ENCODE data around the gene NFRKB. TPM values are rescaled to one million over a fixed set of nuclear protein-coding genes. Genes with fewer than 3 reads are reported as not detected.

NFRKB gene
- total RNA-seq, 2 donors from 2014 or later, result 18.5 to 19.2 TPM

DNA sequence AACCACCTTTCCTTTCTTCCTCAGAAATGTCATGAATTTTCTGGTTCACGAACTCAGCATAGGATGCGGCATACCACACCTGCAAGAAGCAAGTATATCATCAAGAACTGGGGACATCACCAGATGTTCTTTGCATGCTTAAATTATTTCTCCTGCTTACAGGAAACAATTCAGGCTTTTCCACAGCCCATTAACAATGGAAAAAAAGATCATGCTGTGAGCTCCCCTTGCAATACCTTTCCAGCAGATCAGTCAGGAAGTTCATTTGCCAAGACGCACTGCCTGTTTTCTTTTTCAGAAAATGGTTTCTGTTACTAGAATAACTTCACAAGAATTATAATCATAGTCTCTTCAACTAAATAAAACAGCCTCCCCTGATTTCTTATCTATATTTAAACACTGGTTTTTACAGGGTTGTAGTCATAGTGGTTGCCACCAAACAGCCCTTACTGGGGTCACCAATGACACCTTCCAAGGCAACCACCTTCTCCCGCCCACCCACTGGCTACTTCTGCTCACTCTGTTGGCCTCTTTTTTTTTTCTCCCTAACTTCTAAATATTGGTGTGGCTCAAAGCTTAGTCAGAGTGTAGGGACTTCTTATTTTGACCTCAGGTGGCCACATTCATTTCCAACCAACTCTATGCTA is 42.3 kb upstream of the NFRKB start:
- Histone ChIP-seq H3K4me1 (no peaks in the 10 kb centered on the region), H3K27me3 (no peaks in the 10 kb centered on the region), H3K27ac (no peak overlapping the region), H3K36me3 (no peaks in the 10 kb centered on the region), H3K9me3 (no peaks in the 10 kb centered on the region), H3K4me3 (no peak overlapping the region), H3K9ac (ENCODE audit: low read depth in 2 of 2, low read length in 2 of 2) (no peak overlapping the region)
- intact Hi-C loops (cut with DNase I), result no loop called here
- no peak for DNase-seq
- TF ChIP-seq, protein P1, sequence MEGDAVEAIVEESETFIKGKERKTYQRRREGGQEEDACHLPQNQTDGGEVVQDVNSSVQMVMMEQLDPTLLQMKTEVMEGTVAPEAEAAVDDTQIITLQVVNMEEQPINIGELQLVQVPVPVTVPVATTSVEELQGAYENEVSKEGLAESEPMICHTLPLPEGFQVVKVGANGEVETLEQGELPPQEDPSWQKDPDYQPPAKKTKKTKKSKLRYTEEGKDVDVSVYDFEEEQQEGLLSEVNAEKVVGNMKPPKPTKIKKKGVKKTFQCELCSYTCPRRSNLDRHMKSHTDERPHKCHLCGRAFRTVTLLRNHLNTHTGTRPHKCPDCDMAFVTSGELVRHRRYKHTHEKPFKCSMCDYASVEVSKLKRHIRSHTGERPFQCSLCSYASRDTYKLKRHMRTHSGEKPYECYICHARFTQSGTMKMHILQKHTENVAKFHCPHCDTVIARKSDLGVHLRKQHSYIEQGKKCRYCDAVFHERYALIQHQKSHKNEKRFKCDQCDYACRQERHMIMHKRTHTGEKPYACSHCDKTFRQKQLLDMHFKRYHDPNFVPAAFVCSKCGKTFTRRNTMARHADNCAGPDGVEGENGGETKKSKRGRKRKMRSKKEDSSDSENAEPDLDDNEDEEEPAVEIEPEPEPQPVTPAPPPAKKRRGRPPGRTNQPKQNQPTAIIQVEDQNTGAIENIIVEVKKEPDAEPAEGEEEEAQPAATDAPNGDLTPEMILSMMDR (IDR thresholded peaks at IDR 0.05), result no peak

DNA sequence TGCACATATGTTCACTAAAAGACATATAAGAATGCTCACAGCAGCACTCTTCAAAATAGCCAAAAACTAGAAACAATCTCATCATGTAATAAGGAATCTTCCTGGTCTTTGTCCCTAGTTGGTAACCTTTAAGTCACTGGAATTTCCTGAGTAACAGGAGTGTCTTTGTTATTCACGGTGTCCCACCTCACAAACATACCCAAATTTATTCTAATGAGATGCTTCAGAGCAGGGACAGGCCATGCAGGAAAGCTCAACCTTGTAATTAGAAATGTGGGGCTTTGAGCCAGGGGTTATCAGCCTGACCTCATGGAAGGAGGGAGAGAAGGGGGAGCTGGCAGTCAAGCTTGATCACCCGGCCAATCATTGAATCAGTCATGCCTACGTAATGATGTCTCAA is 40.3 kb upstream of the NFRKB start:
- Histone ChIP-seq H3K4me1 (no peaks in the 10 kb centered on the region), H3K9me3 (no peaks in the 10 kb centered on the region), H3K27me3 (no peaks in the 10 kb centered on the region), H3K36me3 (peaks cover 3% of the 10 kb centered on the region), H3K9ac (ENCODE audit: low read depth in 2 of 2, low read length in 2 of 2) (no peak overlapping the region), H3K4me3 (no peak overlapping the region), H3K27ac (no peak overlapping the region)
- DNase-seq, result no peak
- intact Hi-C loops (cut with DNase I), result no loop called here
- TF ChIP-seq, protein P1 (IDR thresholded peaks at IDR 0.05), result no peak

DNA sequence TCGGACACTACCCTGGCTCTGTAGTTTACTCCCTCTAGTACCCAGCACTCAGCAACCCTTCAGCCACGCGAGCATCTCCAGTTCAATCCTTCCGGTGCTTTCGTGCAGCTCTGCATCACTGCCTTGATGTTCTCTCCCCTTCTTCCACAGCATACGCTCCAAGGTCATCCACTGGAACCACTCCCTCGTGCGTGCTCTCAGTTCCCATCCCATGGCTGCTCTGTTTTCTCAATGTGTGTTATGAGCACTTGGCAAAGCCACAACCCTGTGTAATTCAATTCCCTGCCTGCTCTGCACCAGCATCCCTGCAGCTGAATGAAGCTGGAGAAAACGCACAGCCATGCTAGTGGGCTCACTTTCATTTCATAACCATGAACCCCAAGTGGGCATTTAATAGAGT is 38.5 kb upstream of the NFRKB start:
- intact Hi-C loops (cut with DNase I), result no loop called here
- Histone ChIP-seq H3K4me1 (no peaks in the 10 kb centered on the region), H3K27me3 (no peaks in the 10 kb centered on the region), H3K4me3 (no peak overlapping the region), H3K36me3 (peaks cover 3% of the 10 kb centered on the region), H3K9ac (ENCODE audit: low read depth in 2 of 2, low read length in 2 of 2) (no peak overlapping the region), H3K9me3 (no peaks in the 10 kb centered on the region), H3K27ac (no peak overlapping the region)
- DNase-seq, result no peak
- TF ChIP-seq, protein P1 (IDR thresholded peaks at IDR 0.05), result no peak

DNA sequence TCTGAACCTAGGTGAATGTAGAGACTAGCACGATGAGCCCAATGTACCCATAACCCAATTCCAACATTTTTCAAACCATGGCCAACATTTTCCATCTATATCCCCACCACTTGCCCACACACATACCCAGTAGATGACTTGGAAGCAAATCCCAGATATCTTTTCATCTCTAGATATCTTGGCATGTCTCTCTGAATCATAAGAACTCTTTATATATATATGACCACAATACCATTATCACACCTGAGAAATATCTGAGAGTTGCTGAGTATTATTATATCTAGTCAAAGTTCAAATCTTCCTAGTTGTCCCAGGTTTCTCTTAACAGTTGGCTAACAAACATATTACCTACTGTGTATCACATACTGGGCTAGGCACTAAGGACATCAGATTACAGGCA is 37.9 kb upstream of the NFRKB start:
- no peaks in the 10 kb centered on the region for H3K4me1 ChIP-seq
- intact Hi-C loops (cut with DNase I), result no loop called here
- no peak overlapping the region for H3K27ac ChIP-seq
- no peak overlapping the region for H3K4me3 ChIP-seq
- no peaks in the 10 kb centered on the region for H3K27me3 ChIP-seq
- H3K9ac ChIP-seq (ENCODE audit: low read depth in 2 of 2, low read length in 2 of 2), result no peak overlapping the region
- peaks cover 3% of the 10 kb centered on the region for H3K36me3 ChIP-seq
- no peak for DNase-seq
- H3K9me3 ChIP-seq, result no peaks in the 10 kb centered on the region
- TF ChIP-seq, protein P1 (IDR thresholded peaks at IDR 0.05), result no peak

DNA sequence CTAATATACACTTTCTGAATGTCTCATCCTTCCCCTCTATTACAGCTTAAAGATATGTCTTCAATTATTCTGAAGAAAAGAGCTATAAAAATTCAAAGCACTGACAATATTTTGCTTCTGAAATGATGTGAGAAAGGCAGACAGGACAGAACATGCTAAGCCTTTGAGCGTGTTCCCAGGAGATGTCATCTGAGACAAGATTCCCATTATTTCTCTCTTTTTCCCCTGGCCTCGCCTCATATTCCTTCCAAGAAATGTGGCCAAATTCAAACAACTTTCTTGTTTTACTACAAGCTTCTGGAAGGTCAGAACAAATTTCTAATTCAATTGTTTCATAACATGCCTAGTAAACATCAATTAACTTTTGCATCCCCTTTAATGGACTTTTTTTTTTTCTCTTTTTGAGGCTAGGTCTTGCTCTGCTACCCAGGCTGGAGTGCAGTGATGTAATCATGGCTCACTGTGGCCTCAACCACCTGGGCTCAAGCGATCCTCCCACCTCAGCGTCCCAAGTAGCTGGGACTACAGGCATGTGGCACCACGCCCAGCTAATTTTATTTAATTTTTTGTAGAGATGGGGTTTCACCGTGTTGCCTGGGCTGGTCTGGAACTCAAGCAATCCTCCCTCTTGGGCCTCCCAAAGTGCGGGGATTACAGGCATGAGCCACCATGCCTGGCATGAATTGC is 37.1 kb upstream of the NFRKB start:
- intact Hi-C loops (cut with DNase I), result no loop called here
- Histone ChIP-seq H3K36me3 (peaks cover 3% of the 10 kb centered on the region), H3K27me3 (no peaks in the 10 kb centered on the region), H3K27ac (no peak overlapping the region), H3K9me3 (no peaks in the 10 kb centered on the region), H3K4me3 (no peak overlapping the region), H3K9ac (ENCODE audit: low read depth in 2 of 2, low read length in 2 of 2) (no peak overlapping the region), H3K4me1 (no peaks in the 10 kb centered on the region)
- TF ChIP-seq, protein P1 (IDR thresholded peaks at IDR 0.05), result no peak
- no peak for DNase-seq

Data from colonic mucosa (tissue), 4 donors.